ENCODE measurements around the gene C4B.
"Not testable (repeated sequence)": the region's sequence is repeated elsewhere in the genome, so short reads cannot be mapped to it uniquely, and the experiment has no call there.

The C4B gene

DNA sequence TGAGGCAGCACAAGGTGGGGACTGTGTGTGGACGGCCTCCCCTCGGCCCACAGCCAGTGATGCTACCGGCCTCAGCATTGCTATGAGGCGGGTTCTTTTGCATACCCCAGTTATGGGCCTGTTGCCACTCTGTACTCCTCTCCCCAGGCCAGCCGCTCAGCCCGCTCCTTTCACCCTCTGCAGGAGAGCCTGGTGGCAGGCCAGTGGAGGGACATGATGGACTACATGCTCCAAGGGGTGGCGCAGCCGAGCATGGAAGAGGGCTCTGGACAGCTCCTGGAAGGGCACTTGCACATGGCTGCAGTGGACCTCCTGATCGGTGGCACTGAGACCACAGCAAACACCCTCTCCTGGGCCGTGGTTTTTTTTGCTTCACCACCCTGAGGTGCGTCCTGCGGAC, 7.5 kb upstream of the C4B start:
- not testable (repeated sequence) for H3K36me3 ChIP-seq (ENCODE audit: control insufficient read depth, insufficient read depth, low read length); H3K27me3 ChIP-seq (replicated peaks; ENCODE audit: control insufficient read depth, insufficient read depth, low read length); H3K4me3 ChIP-seq (replicated peaks; ENCODE audit: low read depth, low read length); DNase-seq (ENCODE audit: extremely low read depth, insufficient read length)

DNA sequence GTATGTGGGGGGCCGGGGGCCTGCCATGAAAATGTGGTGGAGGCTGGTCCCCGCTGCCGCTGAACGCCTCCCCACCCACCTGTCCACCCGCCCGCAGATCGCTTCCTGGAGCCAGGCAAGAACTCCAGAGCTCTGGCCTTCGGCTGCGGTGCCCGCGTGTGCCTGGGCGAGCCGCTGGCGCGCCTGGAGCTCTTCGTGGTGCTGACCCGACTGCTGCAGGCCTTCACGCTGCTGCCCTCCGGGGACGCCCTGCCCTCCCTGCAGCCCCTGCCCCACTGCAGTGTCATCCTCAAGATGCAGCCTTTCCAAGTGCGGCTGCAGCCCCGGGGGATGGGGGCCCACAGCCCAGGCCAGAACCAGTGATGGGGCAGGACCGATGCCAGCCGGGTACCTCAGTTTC, 6.6 kb upstream of the C4B start:
- H3K36me3 ChIP-seq (ENCODE audit: control insufficient read depth, insufficient read depth, low read length); H3K27me3 ChIP-seq (replicated peaks; ENCODE audit: control insufficient read depth, insufficient read depth, low read length); H3K4me3 ChIP-seq (replicated peaks; ENCODE audit: low read depth, low read length); DNase-seq (ENCODE audit: extremely low read depth, insufficient read length): not testable (repeated sequence)

DNA sequence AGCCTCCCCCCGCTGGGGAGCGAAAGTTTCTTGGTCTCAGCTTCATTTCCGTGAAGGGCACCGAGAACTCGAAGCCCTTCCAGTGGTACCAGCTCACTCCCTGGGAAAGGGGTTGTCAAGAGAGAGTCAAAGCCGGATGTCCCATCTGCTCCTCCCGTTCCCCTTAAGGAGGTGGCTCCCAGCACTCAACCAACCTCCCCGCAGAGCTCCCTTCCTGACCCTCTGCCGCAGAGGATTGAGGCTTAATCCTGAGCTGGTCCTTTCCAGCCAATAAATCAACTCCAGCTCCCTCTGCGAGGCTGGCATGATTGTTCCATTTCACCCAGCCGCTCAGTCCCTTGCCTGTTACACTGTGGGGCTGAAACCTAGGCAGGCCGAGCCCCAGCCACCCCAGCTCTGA, 6.0 kb upstream of the C4B start:
- not testable (repeated sequence) for H3K36me3 ChIP-seq (ENCODE audit: control insufficient read depth, insufficient read depth, low read length); H3K27me3 ChIP-seq (replicated peaks; ENCODE audit: control insufficient read depth, insufficient read depth, low read length); DNase-seq (ENCODE audit: extremely low read depth, insufficient read length); H3K4me3 ChIP-seq (replicated peaks; ENCODE audit: low read depth, low read length)

DNA sequence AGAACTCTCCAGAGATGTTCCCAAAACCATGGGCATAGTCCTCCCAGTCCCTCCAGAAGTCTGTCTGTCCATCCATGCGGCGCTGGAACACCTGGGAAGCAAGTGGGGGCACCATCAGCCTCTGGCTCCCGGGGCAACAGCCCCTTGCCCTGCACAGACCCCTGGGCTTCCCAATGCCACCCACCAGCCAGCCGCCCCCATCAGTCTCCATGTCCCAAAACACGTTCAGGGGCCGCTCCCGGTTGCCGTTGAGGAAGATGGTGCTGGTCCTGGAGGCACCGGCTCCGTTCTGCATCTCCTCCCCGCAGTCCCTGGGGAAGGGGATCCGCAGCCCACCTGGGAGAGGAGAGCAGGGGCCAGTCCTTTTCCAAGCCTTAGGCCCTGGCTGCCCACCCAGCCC, 5.1 kb upstream of the C4B start:
- H3K27me3 ChIP-seq (replicated peaks; ENCODE audit: control insufficient read depth, insufficient read depth, low read length); H3K4me3 ChIP-seq (replicated peaks; ENCODE audit: low read depth, low read length); DNase-seq (ENCODE audit: extremely low read depth, insufficient read length); H3K36me3 ChIP-seq (ENCODE audit: control insufficient read depth, insufficient read depth, low read length): not testable (repeated sequence)

DNA sequence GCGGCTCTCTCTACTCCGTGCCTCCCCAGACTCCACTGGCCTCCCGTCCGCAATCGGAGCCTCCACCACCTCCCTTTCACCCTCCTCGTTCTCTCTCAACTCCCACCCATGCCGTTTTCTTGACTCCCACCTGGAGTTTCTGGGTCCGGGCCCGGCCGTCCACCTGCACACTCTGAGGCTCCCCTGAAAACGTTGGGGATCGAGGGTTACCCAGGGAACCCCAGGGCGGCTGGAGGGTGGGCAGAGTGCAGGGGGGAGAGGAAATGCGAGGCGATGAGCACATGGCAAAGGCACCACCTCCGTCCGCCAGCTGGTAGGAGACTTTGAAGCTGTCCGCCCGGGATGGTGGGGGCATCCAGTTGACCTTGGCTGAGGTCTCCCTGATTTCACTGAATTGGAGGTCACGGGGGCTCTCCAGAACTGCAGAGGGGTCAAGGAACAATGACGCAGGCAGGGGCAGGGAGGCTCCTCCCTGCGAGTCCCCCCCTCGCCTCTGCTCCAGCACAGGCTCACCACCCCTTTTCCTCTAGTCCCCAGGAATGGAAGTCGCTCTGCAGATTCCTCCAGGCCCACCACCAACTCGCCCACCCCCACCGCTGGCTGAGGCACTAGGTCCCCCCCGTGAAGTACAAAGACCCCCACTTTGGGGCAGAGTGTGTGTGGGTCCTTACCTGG, 3.6 kb upstream of the C4B start:
- H3K4me3 ChIP-seq (replicated peaks; ENCODE audit: low read depth, low read length); H3K27me3 ChIP-seq (replicated peaks; ENCODE audit: control insufficient read depth, insufficient read depth, low read length); H3K36me3 ChIP-seq (ENCODE audit: control insufficient read depth, insufficient read depth, low read length); DNase-seq (ENCODE audit: extremely low read depth, insufficient read length): not testable (repeated sequence)

DNA sequence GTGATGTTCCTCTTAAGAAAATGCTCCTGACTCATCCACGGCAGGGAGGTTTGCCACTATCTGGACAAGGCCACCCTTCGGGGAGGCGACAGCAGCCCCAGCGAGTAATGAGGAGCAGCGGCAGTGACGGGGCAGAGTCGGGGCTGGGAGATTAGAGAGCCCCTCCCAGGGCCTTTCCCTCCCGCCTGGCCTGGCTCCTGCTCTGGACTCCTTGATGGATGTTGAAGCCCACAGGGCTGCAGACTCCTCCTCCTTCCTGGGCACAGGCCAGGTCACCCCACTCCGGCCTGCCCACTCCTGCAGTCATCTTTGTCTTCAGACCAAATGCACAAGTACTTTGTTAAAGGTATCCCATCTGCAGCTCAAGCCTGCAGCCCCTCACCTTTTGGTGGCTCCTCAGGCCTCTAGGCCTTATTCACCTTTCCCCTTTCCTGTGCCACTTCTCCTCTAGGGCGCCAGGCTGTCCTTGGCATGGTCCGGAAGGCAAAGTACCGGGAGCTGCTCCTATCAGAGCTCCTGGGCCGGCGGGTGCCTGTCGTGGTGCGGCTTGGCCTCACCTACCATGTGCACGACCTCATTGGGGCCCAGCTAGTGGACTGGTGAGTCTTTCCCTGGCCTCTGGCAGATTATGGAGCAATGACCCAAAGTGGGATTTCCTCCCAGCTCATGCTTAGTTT, 1.5 kb upstream of the C4B start:
- H3K36me3 ChIP-seq (ENCODE audit: control insufficient read depth, insufficient read depth, low read length); H3K4me3 ChIP-seq (replicated peaks; ENCODE audit: low read depth, low read length); DNase-seq (ENCODE audit: extremely low read depth, insufficient read length); H3K27me3 ChIP-seq (replicated peaks; ENCODE audit: control insufficient read depth, insufficient read depth, low read length): not testable (repeated sequence)

DNA sequence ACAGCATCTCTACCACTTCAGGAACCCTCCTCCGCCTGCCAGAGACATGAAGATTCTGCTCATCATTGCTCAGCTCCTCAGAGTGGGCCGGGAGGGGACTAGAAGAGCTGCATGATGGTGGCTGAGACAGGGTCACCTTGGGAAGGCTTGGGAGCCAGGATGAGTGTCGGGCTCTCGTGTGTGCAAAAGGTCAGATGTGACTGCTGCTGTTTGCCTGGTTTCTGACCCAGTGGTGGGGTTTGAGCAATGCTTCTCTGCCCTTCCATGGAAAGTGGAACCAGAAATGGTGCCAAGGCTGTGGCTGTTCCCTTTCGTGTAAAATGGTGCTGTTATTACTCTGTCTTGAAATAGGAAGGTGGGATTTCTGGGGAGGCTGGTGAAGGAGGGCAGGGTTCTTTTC, 857 bp upstream of the C4B start:
- H3K4me3 ChIP-seq (replicated peaks; ENCODE audit: low read depth, low read length); H3K36me3 ChIP-seq (ENCODE audit: control insufficient read depth, insufficient read depth, low read length): not testable (repeated sequence)

DNA sequence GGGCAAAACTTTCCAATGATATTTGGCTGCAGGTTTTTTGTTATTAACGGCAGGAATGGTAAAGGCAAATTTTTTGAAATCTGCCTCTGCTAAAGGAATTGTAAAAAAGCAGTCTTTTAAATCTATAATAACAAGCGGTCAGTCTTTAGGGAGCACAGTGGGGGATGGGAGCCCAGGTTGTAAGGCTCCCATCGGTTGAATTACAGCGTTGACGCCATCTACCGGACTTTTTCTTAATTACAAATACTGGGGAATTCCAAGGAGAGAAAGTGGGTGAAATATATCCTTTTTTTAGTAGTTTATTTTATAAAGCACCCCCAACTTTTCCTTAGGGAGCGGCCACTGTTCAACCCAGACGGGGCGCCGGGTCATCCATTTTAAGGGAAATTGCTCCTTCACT, 7.5 kb downstream of the C4B start:
- H3K36me3 ChIP-seq (ENCODE audit: control insufficient read depth, insufficient read depth, low read length); H3K27me3 ChIP-seq (replicated peaks; ENCODE audit: control insufficient read depth, insufficient read depth, low read length); H3K4me3 ChIP-seq (replicated peaks; ENCODE audit: low read depth, low read length); DNase-seq (ENCODE audit: extremely low read depth, insufficient read length): not testable (repeated sequence)

More for the DNA sequence above, 857 bp upstream of the C4B start:
- DNase-seq (ENCODE audit: extremely low read depth, insufficient read length); H3K27me3 ChIP-seq (replicated peaks; ENCODE audit: control insufficient read depth, insufficient read depth, low read length): not testable (repeated sequence)

DNA sequence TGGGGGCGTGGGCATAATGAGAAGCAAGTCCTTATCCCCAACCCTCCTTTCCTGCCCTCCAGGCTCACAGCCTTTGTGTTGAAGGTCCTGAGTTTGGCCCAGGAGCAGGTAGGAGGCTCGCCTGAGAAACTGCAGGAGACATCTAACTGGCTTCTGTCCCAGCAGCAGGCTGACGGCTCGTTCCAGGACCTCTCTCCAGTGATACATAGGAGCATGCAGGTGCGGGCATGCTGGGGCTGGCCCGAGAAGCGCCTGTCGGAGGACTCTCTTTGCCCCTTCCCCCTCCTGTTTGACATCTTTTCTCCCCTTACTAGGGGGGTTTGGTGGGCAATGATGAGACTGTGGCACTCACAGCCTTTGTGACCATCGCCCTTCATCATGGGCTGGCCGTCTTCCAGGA, 14.0 kb downstream of the C4B start:
- H3K4me3 ChIP-seq (replicated peaks; ENCODE audit: low read depth, low read length); H3K36me3 ChIP-seq (ENCODE audit: control insufficient read depth, insufficient read depth, low read length); DNase-seq (ENCODE audit: extremely low read depth, insufficient read length); H3K27me3 ChIP-seq (replicated peaks; ENCODE audit: control insufficient read depth, insufficient read depth, low read length): not testable (repeated sequence)

DNA sequence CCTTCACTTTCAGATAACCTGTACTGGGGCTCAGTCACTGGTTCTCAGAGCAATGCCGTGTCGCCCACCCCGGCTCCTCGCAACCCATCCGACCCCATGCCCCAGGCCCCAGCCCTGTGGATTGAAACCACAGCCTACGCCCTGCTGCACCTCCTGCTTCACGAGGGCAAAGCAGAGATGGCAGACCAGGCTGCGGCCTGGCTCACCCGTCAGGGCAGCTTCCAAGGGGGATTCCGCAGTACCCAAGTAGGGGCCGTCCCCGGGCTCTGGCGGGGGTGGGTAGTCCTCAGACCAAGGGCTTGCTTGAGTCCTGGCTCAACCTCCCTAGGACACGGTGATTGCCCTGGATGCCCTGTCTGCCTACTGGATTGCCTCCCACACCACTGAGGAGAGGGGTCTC, 15.0 kb downstream of the C4B start:
- H3K27me3 ChIP-seq (replicated peaks; ENCODE audit: control insufficient read depth, insufficient read depth, low read length); DNase-seq (ENCODE audit: extremely low read depth, insufficient read length); H3K4me3 ChIP-seq (replicated peaks; ENCODE audit: low read depth, low read length); H3K36me3 ChIP-seq (ENCODE audit: control insufficient read depth, insufficient read depth, low read length): not testable (repeated sequence)

DNA sequence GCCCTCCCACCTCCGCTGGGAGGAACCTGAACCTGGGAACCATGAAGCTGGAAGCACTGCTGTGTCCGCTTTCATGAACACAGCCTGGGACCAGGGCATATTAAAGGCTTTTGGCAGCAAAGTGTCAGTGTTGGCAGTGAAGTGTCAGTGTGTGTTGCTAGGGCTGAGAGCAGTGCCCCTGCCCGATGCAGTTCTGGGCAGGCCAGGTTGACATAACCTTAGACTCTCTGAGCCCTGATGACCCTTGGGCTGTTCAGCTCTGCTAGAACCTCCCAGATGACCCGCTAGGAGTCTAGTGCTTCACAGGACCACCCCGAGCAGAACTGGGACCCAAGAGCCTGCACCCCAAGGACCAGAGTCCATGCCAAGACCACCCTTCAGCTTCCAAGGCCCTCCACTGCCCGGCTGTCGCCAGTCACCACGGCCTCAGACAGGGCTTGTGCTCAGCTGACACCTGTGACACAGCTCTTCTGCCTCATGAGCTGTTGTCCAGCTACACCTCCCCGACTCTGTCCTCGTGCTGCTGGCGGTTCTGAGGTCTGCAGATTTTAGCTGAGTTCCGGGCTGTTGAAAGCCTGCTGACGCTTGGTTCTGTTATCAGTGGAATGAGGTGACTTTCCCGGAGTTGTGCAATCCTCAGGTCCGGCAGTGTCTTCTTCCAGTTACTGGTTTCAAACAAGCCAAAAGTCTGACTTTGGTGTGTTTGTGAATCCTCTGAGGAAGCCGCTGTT, 20.9 kb downstream of the C4B start:
- H3K4me3 ChIP-seq (replicated peaks; ENCODE audit: low read depth, low read length); H3K27me3 ChIP-seq (replicated peaks; ENCODE audit: control insufficient read depth, insufficient read depth, low read length); DNase-seq (ENCODE audit: extremely low read depth, insufficient read length); H3K36me3 ChIP-seq (ENCODE audit: control insufficient read depth, insufficient read depth, low read length): not testable (repeated sequence)

DNA sequence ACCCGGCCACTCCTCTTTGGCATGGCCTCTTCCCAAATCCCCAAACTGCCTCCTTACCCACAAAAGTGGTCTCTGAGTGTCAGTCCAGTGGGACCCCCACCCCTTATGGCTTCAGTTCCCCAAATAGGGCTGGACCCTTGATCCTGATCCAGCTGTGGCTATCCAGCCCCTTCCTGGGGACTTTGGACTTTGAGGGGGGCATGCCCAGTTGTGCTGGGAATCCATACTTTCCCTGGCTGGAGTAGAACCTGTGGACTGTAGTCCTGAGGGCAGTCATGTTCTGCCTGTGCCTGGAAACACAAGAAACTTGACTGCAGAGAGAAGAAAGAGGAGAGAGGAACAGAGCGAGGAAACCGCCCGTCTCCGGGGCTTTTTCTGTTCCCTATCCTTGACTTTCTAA, 22.5 kb downstream of the C4B start:
- H3K27me3 ChIP-seq (replicated peaks; ENCODE audit: control insufficient read depth, insufficient read depth, low read length); H3K36me3 ChIP-seq (ENCODE audit: control insufficient read depth, insufficient read depth, low read length); DNase-seq (ENCODE audit: extremely low read depth, insufficient read length); H3K4me3 ChIP-seq (replicated peaks; ENCODE audit: low read depth, low read length): not testable (repeated sequence)

DNA sequence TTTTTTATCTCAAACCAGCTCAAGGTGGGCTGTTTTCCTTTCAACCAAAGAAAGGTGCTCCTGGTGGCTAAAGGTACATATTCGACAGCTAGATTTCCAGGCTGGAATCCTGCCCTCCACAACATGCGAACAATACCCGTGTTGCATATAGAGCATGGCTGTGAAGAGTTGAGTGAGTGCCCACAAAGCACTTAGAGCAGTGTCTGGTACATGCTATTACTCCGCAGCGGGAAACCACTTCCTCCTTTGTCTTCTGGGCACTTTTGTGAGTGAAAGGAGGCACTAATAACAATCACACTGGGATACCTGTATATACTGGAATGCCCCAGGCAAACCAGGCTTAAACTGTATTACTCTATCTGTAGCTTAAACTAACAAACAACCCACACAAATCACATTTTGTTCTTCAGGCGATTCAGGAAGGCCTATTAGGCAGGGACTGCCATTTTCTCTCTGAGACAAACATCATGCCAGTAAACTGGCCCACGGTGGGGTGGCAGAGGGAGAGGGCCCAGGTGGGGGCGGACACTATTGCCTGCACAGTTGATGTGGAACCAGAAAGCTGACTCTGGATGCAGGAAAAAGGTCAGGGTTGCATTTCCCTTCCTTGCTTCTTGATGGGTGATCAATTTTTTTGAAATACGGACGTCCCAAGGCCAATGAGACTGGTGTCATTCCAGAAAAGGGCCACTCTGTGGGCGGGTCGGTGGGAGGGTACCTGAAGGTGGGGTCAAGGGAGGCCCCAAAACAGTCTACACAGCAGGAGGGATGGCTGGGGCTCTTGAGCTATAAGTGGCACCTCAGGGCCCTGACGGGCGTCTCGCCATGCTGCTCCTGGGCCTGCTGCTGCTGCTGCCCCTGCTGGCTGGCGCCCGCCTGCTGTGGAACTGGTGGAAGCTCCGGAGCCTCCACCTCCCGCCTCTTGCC, 23.3 kb downstream of the C4B start, which contains the start of gene CYP21A2:
CYP21A2 (plus strand) TSS at position 818 of the 927 bp plus-strand sequence; CDS start at position 826, 8 bp downstream.
- not testable (repeated sequence) for DNase-seq (ENCODE audit: extremely low read depth, insufficient read length); H3K27me3 ChIP-seq (replicated peaks; ENCODE audit: control insufficient read depth, insufficient read depth, low read length); H3K4me3 ChIP-seq (replicated peaks; ENCODE audit: low read depth, low read length); H3K36me3 ChIP-seq (ENCODE audit: control insufficient read depth, insufficient read depth, low read length)

Measured in GM06990 (cell line).